Omental fat pad (tissue), 4 donors: Measurements from ENCODE around the gene TESMIN. TPM values are rescaled to one million over a fixed set of nuclear protein-coding genes. Genes with fewer than 3 reads are reported as not detected.

Source experiments
- ATAC-seq: fragments of 150-250 bp; one replicate; pipeline ENCODE4 v1.9.1; 2016; ENCODE audit warnings: mild to moderate bottlenecking, moderate library complexity; ENCODE audit not compliant: low FRiP score
- DNase-seq: peaks from one replicate; pipeline ENCODE4 v3.0.0-alpha.2; 2019; ENCODE audit warnings: low spot score
- CTCF ChIP-seq, 3 donors: fragments of 450-650 bp; IDR thresholded peaks; one replicate each; pipeline ENCODE4 v1.5.1; 2016 to 2017; ENCODE audit warnings: antibody characterized with exemption in 3 of 3, mild to moderate bottlenecking in 3 of 3, moderate library complexity in 2 of 3
- total RNA-seq, 4 donors: library from RNA; depleted of rRNA; stranded (reverse); fragments of >200 nt; gene quantifications; one replicate each; pipeline ENCODE4 v1.1.0, GENCODE V29; 2016

TESMIN gene
- total RNA-seq, 4 donors from 2014 or later, result 0.36 to 2.2 (median 0.47) TPM

DNA sequence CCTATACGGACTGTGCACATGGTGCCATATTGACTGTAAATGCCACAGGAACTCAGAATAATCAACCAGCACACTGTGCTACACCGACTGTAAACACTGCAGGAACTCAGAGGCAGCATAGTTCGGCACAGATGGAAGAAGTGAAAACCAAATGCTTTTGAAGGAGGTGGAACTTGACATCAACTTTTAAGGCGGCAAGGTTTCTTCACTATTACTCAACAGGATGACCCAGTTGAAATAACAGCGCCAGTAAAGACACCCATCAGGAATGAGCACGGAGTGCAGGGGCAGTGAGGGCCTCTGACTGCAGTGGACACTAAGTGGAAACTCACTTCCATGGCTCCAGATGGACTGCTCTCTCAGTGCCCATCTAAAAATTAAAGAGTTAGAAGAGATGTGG lies 15.7 kb downstream of the TESMIN start:
- ATAC-seq (no peak), DNase-seq (no peak)
- TF ChIP-seq CTCF (IDR thresholded peaks at IDR 0.05), result no peak

DNA sequence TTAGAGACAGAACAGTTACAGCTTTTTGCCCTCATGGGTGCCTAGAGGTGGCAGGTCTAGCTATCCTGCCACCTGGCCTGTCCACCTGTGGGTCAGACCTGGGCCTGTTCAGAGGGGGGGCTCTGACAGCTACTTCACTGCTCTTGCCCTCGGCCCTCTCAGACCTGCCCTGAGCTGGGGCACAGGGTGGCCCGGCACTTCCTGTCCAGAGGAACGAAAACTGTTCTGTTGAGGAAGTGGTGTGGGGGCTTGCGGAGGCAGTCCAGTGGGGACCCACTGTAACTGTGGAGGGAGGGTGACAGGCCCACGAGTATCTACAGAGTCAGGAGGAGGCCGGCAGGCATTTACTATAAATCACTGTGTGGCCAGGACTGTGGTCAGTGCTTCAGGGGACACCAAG lies 16.2 kb downstream of the TESMIN start:
- DNase-seq, result no peak
- TF ChIP-seq CTCF (IDR thresholded peaks at IDR 0.05), result no peak
- ATAC-seq, result no peak

- TF ChIP-seq CTCF (IDR thresholded peaks at IDR 0.05), result no peak
- DNase-seq (no peak), ATAC-seq (no peak)
Measured at GRCh38 chr11:68734111-68734510, 17.2 kb downstream of the TESMIN start.

GRCh38 chr11:68727783-68728182 lies 23.5 kb downstream of the TESMIN start:
- ATAC-seq (no peak), DNase-seq (no peak)
- TF ChIP-seq CTCF (IDR thresholded peaks at IDR 0.05), result no peak

DNA sequence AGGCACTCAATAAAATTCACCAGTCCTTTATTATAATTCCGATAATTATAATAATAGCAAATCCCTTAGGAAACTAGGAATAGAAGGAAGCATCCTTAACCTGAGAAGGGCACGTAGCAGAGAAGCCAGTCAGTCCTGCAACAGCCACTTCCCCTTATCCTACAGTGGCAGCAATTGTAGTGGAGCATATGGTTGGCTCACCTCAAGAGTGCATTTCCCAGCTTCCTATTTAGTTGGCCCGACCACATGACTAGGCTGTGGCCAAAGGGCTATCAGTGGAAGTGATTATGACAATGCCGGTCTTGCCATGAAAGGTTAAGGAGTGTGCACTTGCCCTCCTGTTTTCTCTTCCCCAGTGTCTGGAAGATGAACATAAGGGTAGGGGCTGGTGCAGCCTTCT lies 27.0 kb downstream of the TESMIN start:
- ATAC-seq, result no peak
- no peak for TF ChIP-seq CTCF (IDR thresholded peaks at IDR 0.05)
- no peak for DNase-seq

- DNase-seq, result no peak
- TF ChIP-seq CTCF (IDR thresholded peaks at IDR 0.05), result no peak
- ATAC-seq, result no peak
Measured at GRCh38 chr11:68722143-68722542, 29.2 kb downstream of the TESMIN start.

DNA sequence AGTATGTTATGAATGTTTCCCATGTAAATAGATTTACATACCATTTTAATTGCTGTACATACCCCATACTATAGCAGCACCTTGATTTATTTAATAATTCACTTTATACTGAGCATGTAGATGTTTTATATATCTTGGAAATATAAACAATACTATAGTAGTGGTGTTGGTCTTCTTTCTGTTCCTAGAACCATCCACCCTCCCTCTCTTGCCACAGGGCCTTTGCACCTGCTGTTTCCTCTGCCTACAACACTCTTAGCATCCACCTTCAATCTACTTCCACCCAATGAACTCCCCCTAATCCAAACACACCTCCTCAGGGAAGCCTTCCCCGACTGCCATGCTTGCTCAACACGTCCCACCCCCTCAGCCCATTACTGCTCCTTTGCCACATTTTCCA lies 30.2 kb downstream of the TESMIN start:
- ATAC-seq, result no peak
- DNase-seq, result no peak
- TF ChIP-seq CTCF (IDR thresholded peaks at IDR 0.05), result no peak
